OCI-LY3 (cell line): Measurements from ENCODE around the gene OR10H5.
"Not testable (repeated sequence)": the region's sequence is repeated elsewhere in the genome, so short reads cannot be mapped to it uniquely, and the experiment has no call there.

Experiments
- H2AFZ ChIP-seq: fragments of 200-600, 300-600 bp; shearing (Covaris generic); 2 replicates; pipeline ENCODE4 v1.6.0; 2014; ENCODE audit warnings: antibody characterized with exemption, low read depth, low read length
- H3K27ac ChIP-seq: fragments of 200-600, 300-600 bp; sonication (generic); 2 replicates; pipeline ENCODE4 v1.5.1; 2014; ENCODE audit warnings: mild to moderate bottlenecking, low read length, moderate library complexity, mixed read lengths
- H3K27me3 ChIP-seq: fragments of 200-600, 300-600 bp; sonication (generic); 2 replicates; pipeline ENCODE4 v1.6.1; 2014; ENCODE audit warnings: low read depth, low read length, mixed read lengths
- H3K36me3 ChIP-seq: fragments of 200-600, 300-600 bp; sonication (generic); replicated peaks from 2 replicates; pipeline ENCODE3; 2014; ENCODE audit warnings: low read depth, low read length, mixed read lengths
- H3K4me1 ChIP-seq: fragments of 300-600, 200-600 bp; sonication (generic); 2 replicates; pipeline ENCODE4 v1.6.1; 2014; ENCODE audit warnings: low read length, mixed read lengths
- H3K4me2 ChIP-seq: fragments of 200-600, 300-600 bp; sonication (generic); 2 replicates; pipeline ENCODE4 v1.6.1; 2014; ENCODE audit warnings: low read length, mixed read lengths
- H3K4me3 ChIP-seq: fragments of 300-600, 200-600 bp; sonication (generic); 2 replicates; pipeline ENCODE4 v1.5.1; 2014; ENCODE audit warnings: antibody characterized with exemption, mild to moderate bottlenecking, low read length, moderate library complexity
- H3K79me2 ChIP-seq: fragments of 300-600, 200-600 bp; shearing (Covaris generic); 2 replicates; pipeline ENCODE4 v1.6.1; 2014; ENCODE audit warnings: mild to moderate bottlenecking, low read length, mixed read lengths
- H3K9ac ChIP-seq: fragments of 300-600, 200-600 bp; shearing (Covaris generic); 2 replicates; pipeline ENCODE4 v1.6.0; 2014; ENCODE audit warnings: mild to moderate bottlenecking, low read length, moderate library complexity
- H3K9me3 ChIP-seq: fragments of 200-600, 300-600 bp; shearing (Covaris generic); 2 replicates; pipeline ENCODE4 v1.6.1; 2014; ENCODE audit warnings: low read length, mixed read lengths; ENCODE audit not compliant: insufficient read depth
- H4K20me1 ChIP-seq: fragments of 200-600, 300-600 bp; sonication (generic); 2 replicates; pipeline ENCODE4 v1.6.1; 2016; ENCODE audit warnings: low read length, mixed read lengths; ENCODE audit not compliant: insufficient read depth
- EZH2phosphoT487 ChIP-seq: fragments of 200-600 bp; shearing (Covaris generic); IDR thresholded peaks from 2 replicates; pipeline ENCODE4 v1.6.1; 2018; ENCODE audit warnings: antibody characterized with exemption, mixed run types, low read depth
- TF ChIP-seq, protein P1 (sequence below): fragments of 200-600, 300-600 bp; sonication (generic); IDR thresholded peaks from 2 replicates; pipeline ENCODE4 v1.5.1; 2014; ENCODE audit warnings: antibody characterized with exemption, low read length, low read depth

Gene OR10H5

DNA sequence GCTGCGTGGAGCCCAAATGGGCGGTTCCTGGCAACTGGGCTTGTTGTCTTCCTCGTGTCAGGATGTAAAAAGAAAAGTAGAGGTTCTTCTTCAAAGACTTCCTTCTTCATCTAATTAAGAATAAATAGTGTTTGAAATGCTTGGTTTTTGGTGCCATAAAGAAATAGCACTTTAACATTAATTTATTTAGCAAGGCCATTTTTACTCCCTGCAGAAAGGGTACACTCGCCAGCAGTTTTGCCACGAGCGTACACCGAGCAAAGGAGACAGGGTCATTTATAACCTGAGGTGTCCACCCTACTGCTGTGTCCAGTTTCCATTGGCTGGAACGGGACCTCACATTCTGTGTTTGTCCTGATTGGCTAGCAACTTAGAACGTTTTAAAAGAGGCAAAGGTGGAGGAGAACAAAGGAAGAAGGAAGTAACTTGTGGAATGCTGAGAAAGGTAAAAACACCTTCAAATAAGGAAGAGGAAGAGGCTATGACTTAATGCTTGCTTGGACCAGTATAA is 49.8 kb downstream of the OR10H5 start:
- H3K4me2 ChIP-seq, result peak overlapping the region; percentile 74

DNA sequence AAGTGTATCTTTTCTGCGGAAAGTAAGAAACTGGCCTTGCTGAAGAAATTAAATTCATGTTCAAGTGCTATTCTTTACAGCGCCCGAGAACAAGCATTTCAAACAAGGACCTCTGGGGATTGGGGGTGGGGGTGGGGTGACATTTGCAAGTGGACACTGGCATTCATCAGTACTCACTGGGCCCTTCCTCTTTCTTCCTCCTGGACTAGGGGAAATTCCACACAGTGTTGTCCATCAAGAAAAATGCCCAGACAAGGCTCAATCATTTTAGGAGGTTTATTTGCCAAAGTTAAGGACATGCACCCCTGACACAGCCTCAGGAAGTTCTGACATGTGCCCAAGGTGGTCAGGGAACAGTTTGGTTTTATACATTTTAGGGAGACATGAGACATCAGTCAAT is 50.9 kb downstream of the OR10H5 start:
- Histone ChIP-seq H3K4me2 (no peak overlapping the region), H3K27me3 (no peaks in the 10 kb centered on the region)

More for the DNA sequence above, 49.8 kb downstream of the OR10H5 start:
- Histone ChIP-seq H4K20me1 (no peaks in the 10 kb centered on the region), H3K4me3 (peak overlapping the region; percentile 84), H3K79me2 (no peaks in the 10 kb centered on the region), H3K36me3 (no peaks in the 10 kb centered on the region), H2AFZ (peak overlapping the region; percentile 56; the same call in 1 of the 2 replicates), H3K4me1 (peaks cover 3% of the 10 kb centered on the region; the same call in 1 of the 2 replicates), H3K27me3 (no peaks in the 10 kb centered on the region), H3K9ac (peak overlapping the region; percentile 73), H3K9me3 (no peaks in the 10 kb centered on the region), H3K27ac (peak overlapping the region; percentile 65)
- TF ChIP-seq, protein P1, sequence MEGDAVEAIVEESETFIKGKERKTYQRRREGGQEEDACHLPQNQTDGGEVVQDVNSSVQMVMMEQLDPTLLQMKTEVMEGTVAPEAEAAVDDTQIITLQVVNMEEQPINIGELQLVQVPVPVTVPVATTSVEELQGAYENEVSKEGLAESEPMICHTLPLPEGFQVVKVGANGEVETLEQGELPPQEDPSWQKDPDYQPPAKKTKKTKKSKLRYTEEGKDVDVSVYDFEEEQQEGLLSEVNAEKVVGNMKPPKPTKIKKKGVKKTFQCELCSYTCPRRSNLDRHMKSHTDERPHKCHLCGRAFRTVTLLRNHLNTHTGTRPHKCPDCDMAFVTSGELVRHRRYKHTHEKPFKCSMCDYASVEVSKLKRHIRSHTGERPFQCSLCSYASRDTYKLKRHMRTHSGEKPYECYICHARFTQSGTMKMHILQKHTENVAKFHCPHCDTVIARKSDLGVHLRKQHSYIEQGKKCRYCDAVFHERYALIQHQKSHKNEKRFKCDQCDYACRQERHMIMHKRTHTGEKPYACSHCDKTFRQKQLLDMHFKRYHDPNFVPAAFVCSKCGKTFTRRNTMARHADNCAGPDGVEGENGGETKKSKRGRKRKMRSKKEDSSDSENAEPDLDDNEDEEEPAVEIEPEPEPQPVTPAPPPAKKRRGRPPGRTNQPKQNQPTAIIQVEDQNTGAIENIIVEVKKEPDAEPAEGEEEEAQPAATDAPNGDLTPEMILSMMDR, result no peak
- TF ChIP-seq EZH2phosphoT487, result no peak

DNA sequence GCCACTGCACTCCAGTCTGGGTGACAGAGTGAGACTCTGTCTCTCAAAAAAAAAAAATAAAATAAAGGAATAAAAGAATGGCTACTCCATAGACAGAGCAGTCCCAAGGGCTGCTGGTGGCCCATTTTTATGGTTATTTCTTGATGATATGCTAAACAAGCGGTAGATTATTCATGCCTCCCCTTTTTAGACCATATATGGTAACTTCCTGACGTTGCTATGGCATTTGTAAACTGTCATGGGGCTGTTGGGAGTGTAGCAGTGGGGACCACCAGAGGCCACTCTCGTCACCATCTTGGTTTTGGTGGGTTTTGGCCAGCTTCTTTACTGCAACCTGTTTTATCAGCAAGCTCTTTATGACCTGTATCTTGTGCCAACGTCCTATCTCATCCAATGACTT is 52.4 kb downstream of the OR10H5 start:
- not testable (repeated sequence) for H3K27ac ChIP-seq, H3K9me3 ChIP-seq, H3K36me3 ChIP-seq, H3K4me2 ChIP-seq, H3K9ac ChIP-seq, H2AFZ ChIP-seq, H3K4me3 ChIP-seq, H4K20me1 ChIP-seq, H3K4me1 ChIP-seq, H3K79me2 ChIP-seq, H3K27me3 ChIP-seq

More for the DNA sequence above, 50.9 kb downstream of the OR10H5 start:
- Histone ChIP-seq H3K27ac (no peak overlapping the region), H3K79me2 (no peaks in the 10 kb centered on the region), H4K20me1 (no peaks in the 10 kb centered on the region), H3K4me1 (peaks cover 3% of the 10 kb centered on the region; the same call in 1 of the 2 replicates), H3K36me3 (no peaks in the 10 kb centered on the region), H3K9me3 (no peaks in the 10 kb centered on the region), H3K4me3 (no peak overlapping the region), H3K9ac (no peak overlapping the region), H2AFZ (no peak overlapping the region)
- no peak for TF ChIP-seq EZH2phosphoT487
- TF ChIP-seq, protein P1, result no peak

DNA sequence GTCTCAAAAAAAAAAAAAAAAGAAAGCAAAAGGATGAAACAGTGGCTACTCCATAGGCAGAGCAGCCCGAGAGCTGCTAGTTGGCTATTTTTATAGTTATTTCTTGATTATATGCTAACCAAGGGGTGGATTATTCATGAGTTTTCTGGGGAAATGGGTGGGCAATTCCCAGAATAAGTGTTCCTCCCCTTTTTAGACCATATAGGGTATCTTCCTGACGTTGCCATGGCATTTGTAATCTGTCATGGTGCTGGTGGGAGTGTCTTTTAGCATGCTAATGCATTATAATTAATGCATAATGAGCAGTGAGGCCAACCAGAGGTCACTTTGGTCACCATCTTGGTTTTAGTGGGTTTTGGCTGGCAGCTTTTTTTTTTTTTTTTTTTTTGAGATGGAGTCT is 53.4 kb downstream of the OR10H5 start:
- H3K9ac ChIP-seq, result no peak overlapping the region
- no peaks in the 10 kb centered on the region for H3K9me3 ChIP-seq
- no peak overlapping the region for H3K4me2 ChIP-seq
- no peak overlapping the region for H3K27ac ChIP-seq
- peaks cover 9% of the 10 kb centered on the region; the same call in 1 of the 2 replicates for H3K27me3 ChIP-seq
- H3K79me2 ChIP-seq, result no peaks in the 10 kb centered on the region
- no peaks in the 10 kb centered on the region for H3K36me3 ChIP-seq
- no peak overlapping the region for H2AFZ ChIP-seq
- H3K4me3 ChIP-seq, result no peak overlapping the region
- H4K20me1 ChIP-seq, result no peaks in the 10 kb centered on the region
- TF ChIP-seq EZH2phosphoT487, result no peak
- TF ChIP-seq, protein P1, result no peak
- peaks cover 3% of the 10 kb centered on the region; the same call in 1 of the 2 replicates for H3K4me1 ChIP-seq
